Mucosa of descending colon (tissue), 3 donors: Measurements from ENCODE around the gene NEGR1. TPM values are rescaled to one million over a fixed set of nuclear protein-coding genes. Genes with fewer than 3 reads are reported as not detected.

Experiments
- ATAC-seq: fragments of 200-7000 bp; cut with Tn5 transposase; one replicate; pipeline ENCODE4 v1.9.1; 2020; ENCODE audit warnings: mild to moderate bottlenecking, moderate library complexity
- DNase-seq, 3 donors: peaks; one replicate each; pipeline ENCODE4 v3.0.0-alpha.2; 2020
- H3K36me3 ChIP-seq: fragments of 200-600 bp; one replicate; pipeline ENCODE4 v1.8.0; 2021; ENCODE audit warnings: low read depth, mild to moderate bottlenecking
- H3K4me1 ChIP-seq: fragments of 200-600 bp; one replicate; pipeline ENCODE4 v1.8.0; 2021; ENCODE audit warnings: low read depth, mild to moderate bottlenecking
- H3K4me3 ChIP-seq: fragments of 200-600 bp; one replicate; pipeline ENCODE4 v1.8.0; 2021; ENCODE audit warnings: mild to moderate bottlenecking
- H3K9me3 ChIP-seq: fragments of 200-600 bp; one replicate; pipeline ENCODE4 v1.8.0; 2021; ENCODE audit warnings: mild to moderate bottlenecking
- intact Hi-C, 2 donors: fragments of 100-400 bp; cut with DNase I in 1 of 2; cut with micrococcal nuclease in 1 of 2; formaldehyde crosslinking; loops; one replicate each; pipeline versions ENCODE4 v1.11.0 to v1.11.1; 2022; cut with DNase I, micrococcal nuclease
- total RNA-seq, 3 donors: library from RNA; stranded (reverse); fragmentation: NEBNext Ultra II Directional in 2 of 3; extraction: Animal tissue kit (Norgen Biotek cat#: 25700) in 2 of 3; gene quantifications; one replicate each; pipeline versions ENCODE4 v1.2.1 to v1.2.4, GENCODE V29; 2021 to 2023
- TF ChIP-seq, protein P1 (sequence below): fragments of 200-600 bp; IDR thresholded peaks from one replicate; pipeline ENCODE4 v1.8.0; 2022; ENCODE audit warnings: antibody characterized with exemption, mild to moderate bottlenecking
- donor health status: DM: no; HTN: no; CAD: no; lungs with moderate emphysema.
- donor health status: DM: no; HTN: no; CAD: no.
- donor health status: DM: no; HTN: yes; CAD: no.

NEGR1 gene
- total RNA-seq, 3 donors from 2014 or later, result 2.3 to 47.9 (median 8.0) TPM

DNA sequence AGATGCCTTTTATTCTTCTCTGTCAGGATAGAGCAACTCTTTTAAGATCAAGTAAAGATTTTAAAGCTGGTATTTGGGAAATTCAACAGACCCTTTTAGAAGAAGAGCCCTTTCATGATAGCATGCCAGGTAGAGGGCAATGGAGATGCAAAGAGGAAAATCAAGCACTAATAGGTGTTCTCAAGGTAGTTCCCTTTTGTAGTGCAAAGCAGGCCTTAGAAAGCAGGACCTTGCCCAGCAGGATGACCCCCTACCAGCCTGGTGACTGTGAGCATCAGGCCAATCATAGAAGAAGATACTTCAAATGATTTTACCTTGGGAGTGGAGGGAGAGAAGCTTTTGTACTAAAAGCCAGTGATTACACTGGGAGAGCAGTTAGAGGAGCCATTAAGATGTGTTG is 820.1 kb downstream of the NEGR1 start:
- Histone ChIP-seq H3K4me1 (no peaks in the 10 kb centered on the region), H3K36me3 (no peaks in the 10 kb centered on the region), H3K4me3 (no peak overlapping the region), H3K9me3 (no peaks in the 10 kb centered on the region)
- DNase-seq (no peak), ATAC-seq (no peak)
- intact Hi-C loops, result no loop called here
- TF ChIP-seq, protein P1, sequence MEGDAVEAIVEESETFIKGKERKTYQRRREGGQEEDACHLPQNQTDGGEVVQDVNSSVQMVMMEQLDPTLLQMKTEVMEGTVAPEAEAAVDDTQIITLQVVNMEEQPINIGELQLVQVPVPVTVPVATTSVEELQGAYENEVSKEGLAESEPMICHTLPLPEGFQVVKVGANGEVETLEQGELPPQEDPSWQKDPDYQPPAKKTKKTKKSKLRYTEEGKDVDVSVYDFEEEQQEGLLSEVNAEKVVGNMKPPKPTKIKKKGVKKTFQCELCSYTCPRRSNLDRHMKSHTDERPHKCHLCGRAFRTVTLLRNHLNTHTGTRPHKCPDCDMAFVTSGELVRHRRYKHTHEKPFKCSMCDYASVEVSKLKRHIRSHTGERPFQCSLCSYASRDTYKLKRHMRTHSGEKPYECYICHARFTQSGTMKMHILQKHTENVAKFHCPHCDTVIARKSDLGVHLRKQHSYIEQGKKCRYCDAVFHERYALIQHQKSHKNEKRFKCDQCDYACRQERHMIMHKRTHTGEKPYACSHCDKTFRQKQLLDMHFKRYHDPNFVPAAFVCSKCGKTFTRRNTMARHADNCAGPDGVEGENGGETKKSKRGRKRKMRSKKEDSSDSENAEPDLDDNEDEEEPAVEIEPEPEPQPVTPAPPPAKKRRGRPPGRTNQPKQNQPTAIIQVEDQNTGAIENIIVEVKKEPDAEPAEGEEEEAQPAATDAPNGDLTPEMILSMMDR, result no peak

DNA sequence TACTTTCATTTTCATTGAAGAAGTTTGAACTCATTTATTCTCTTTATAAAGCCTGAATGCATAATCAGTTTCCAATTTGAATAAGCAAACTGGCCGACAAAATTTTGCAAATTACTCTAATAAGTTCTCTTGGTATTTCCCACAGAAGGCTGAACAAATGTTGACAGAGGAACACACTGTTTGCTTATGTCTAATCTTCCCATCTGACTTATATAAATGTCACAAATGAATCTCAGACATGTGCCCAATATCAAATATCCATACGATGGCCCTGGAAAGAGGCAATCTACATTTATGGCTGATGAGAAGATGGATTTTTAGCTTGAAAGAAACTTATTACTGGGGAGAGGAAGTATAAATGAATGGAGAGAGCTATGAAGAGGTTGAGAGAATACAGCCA is 820.9 kb downstream of the NEGR1 start:
- ATAC-seq, result no peak
- TF ChIP-seq, protein P1, result no peak
- intact Hi-C loops, result no loop called here
- Histone ChIP-seq H3K9me3 (no peaks in the 10 kb centered on the region), H3K4me1 (no peaks in the 10 kb centered on the region), H3K36me3 (no peaks in the 10 kb centered on the region), H3K4me3 (no peak overlapping the region)
- no peak for DNase-seq

DNA sequence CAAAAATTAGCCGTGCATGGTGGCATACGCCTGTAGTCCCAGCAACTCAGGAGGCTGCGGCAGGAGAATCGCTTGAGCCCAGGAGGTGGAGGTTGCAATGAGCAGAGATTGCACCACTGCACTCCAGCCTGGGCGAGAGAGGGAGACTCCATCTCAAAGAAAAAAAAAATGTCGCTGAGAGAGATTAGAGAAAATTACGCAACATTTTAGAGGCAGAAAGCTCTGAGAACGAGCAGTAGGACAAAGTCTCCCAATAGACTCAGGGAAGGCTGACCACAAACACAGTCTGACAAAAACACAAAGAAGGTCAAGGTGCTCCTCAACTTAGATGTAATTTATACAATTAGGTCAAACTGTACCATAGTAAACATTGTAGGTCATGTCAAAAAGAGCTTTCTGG is 833.9 kb downstream of the NEGR1 start:
- intact Hi-C loops, result no loop called here
- Histone ChIP-seq H3K4me3 (no peak overlapping the region), H3K4me1 (no peaks in the 10 kb centered on the region), H3K9me3 (no peaks in the 10 kb centered on the region), H3K36me3 (no peaks in the 10 kb centered on the region)
- TF ChIP-seq, protein P1, result no peak
- no peak for ATAC-seq
- DNase-seq, result no peak

DNA sequence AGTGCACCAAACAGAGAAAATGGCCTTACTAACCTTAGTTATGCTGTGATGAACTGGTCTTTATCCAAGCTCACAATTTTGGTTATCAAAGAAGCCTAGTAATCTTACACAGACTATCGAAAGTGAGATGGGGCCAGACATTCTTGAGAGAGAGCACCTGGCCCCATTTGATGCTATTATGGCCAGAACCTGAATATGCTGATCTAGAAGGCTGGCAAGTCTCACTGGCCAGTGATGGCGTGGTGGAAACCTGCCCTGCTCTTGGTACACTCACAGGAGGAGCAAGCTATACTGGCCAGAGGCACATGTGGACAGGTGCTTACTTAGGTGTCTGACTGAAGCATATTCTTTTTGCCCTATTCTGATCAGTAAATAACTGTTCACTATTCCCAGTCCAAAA is 843.7 kb downstream of the NEGR1 start:
- ATAC-seq, result no peak
- Histone ChIP-seq H3K4me3 (no peak overlapping the region), H3K9me3 (no peaks in the 10 kb centered on the region), H3K4me1 (no peaks in the 10 kb centered on the region), H3K36me3 (no peaks in the 10 kb centered on the region)
- TF ChIP-seq, protein P1, result no peak
- intact Hi-C loops, result no loop called here
- DNase-seq, result no peak

DNA sequence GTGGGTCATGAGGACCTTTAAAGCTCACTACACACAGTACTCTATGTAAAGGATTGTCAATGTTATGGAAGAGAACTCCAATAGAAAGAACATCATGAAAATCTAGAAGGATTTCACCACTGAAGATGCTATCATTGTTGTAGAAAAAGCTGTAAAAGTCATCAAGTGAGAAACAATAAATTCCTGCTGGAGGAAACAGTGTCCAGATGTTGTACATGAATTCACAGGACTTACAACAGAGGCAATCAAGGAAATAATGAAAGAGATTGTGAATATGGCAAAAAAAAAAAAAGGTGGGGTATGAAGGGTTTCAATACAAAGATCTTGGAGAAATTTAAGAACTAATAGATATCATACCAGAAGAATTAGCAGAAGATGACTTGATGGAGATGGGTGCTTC is 846.4 kb downstream of the NEGR1 start:
- ATAC-seq, result no peak

More for the DNA sequence above, 846.4 kb downstream of the NEGR1 start:
- TF ChIP-seq, protein P1, result no peak
- DNase-seq, result no peak
- Histone ChIP-seq H3K4me1 (no peaks in the 10 kb centered on the region), H3K36me3 (no peaks in the 10 kb centered on the region), H3K9me3 (no peaks in the 10 kb centered on the region), H3K4me3 (no peak overlapping the region)
- intact Hi-C loops, result no loop called here
